Stimulated activated CD4-positive, alpha-beta T cell treated with anti-CD3 and anti-CD28 coated beads, Interleukin-4, amount 100 ng/mL, for 4 hours (primary cell): ENCODE measurements around the gene USP28.

ENCODE experiments used
- DNase-seq, 2 experiments: peaks; one replicate each; pipeline ENCODE4 v3.0.0-alpha.2; 2020

Gene USP28

GRCh38 chr11:113876798-113877669 is 1.7 kb upstream of the USP28 start:
- DNase-seq, result no peak

GRCh38 chr11:113876074-113876797 is 864 bp upstream of the USP28 start:
- DNase-seq, result no peak

- DNase-seq, result no peak
Measured at GRCh38 chr11:113874581-113875233, 665 bp downstream of the USP28 start.

GRCh38 chr11:113874096-113874495 is 1.3 kb downstream of the USP28 start:
- no peak for DNase-seq

- DNase-seq, result no peak
Measured at GRCh38 chr11:113873236-113873626, 2.1 kb downstream of the USP28 start.

GRCh38 chr11:113871336-113871735 is 4.0 kb downstream of the USP28 start:
- no peak for DNase-seq

- no peak for DNase-seq
Measured at GRCh38 chr11:113867843-113868503, 7.4 kb downstream of the USP28 start.

GRCh38 chr11:113865873-113866272 is 9.5 kb downstream of the USP28 start:
- no peak for DNase-seq

- DNase-seq, result no peak
Measured at GRCh38 chr11:113864410-113864809, 11.0 kb downstream of the USP28 start.

- DNase-seq, result no peak
Measured at GRCh38 chr11:113862435-113862834, 12.9 kb downstream of the USP28 start.

- DNase-seq, result no peak
Measured at GRCh38 chr11:113859665-113860064, 15.7 kb downstream of the USP28 start.

- DNase-seq, result no peak
Measured at GRCh38 chr11:113856966-113857759, 18.2 kb downstream of the USP28 start.

GRCh38 chr11:113855803-113856202 is 19.6 kb downstream of the USP28 start:
- DNase-seq, result no peak

- no peak for DNase-seq
Measured at GRCh38 chr11:113850188-113850587, 25.2 kb downstream of the USP28 start.

GRCh38 chr11:113849713-113850112 is 25.7 kb downstream of the USP28 start:
- DNase-seq, result no peak

- DNase-seq, result no peak
Measured at GRCh38 chr11:113847580-113847979, 27.8 kb downstream of the USP28 start.

- DNase-seq, result no peak
Measured at GRCh38 chr11:113847111-113847510, 28.3 kb downstream of the USP28 start.

GRCh38 chr11:113841691-113842090 is 33.7 kb downstream of the USP28 start:
- no peak for DNase-seq

- no peak for DNase-seq
Measured at GRCh38 chr11:113840932-113841664, 34.3 kb downstream of the USP28 start.

GRCh38 chr11:113839842-113840241 is 35.5 kb downstream of the USP28 start:
- DNase-seq, result no peak

- DNase-seq, result no peak
Measured at GRCh38 chr11:113838005-113838404, 37.4 kb downstream of the USP28 start.

- DNase-seq, result no peak
Measured at GRCh38 chr11:113835306-113835705, 40.1 kb downstream of the USP28 start.
